Measurements from ENCODE around the gene ACE.

The ACE gene

GRCh38 chr17:63538693-63539595, 62.1 kb downstream of the ACE start:
- no peak for DNase-seq

GRCh38 chr17:63540590-63540989, 63.7 kb downstream of the ACE start:
- no peak for DNase-seq

- DNase-seq, result no peak
Observed at GRCh38 chr17:63542218-63542545, 65.3 kb downstream of the ACE start.

GRCh38 chr17:63542942-63543821, 66.3 kb downstream of the ACE start:
- DNase-seq, result no peak

GRCh38 chr17:63543822-63544420, 67.1 kb downstream of the ACE start:
- DNase-seq, result no peak

- DNase-seq, result no peak
Observed at GRCh38 chr17:63544467-63545301, 67.8 kb downstream of the ACE start.

GRCh38 chr17:63546308-63547082, 69.6 kb downstream of the ACE start:
- no peak for DNase-seq

- no peak for DNase-seq
Observed at GRCh38 chr17:63547083-63547523, 70.2 kb downstream of the ACE start.
